Smooth muscle cell of the pulmonary artery (primary cell): ENCODE results near the gene USP28. TPM values are rescaled to one million over a fixed set of nuclear protein-coding genes. Genes with fewer than 3 reads are reported as not detected.

Experiments
- total RNA-seq: library from RNA; depleted of rRNA; stranded (reverse); fragments of >200 nt; gene quantifications from 2 replicates; pipeline ENCODE4 v1.2.3, GENCODE V29; 2014

The USP28 gene
- total RNA-seq: 34.3 and 38.1 TPM in 2 replicates

GRCh38 chr11:113875234-113876073 lies at the start of gene USP28:
USP28 (minus strand) TSS chr11:113875572; CDS start chr11:113875501, 71 bp downstream.

DNA sequence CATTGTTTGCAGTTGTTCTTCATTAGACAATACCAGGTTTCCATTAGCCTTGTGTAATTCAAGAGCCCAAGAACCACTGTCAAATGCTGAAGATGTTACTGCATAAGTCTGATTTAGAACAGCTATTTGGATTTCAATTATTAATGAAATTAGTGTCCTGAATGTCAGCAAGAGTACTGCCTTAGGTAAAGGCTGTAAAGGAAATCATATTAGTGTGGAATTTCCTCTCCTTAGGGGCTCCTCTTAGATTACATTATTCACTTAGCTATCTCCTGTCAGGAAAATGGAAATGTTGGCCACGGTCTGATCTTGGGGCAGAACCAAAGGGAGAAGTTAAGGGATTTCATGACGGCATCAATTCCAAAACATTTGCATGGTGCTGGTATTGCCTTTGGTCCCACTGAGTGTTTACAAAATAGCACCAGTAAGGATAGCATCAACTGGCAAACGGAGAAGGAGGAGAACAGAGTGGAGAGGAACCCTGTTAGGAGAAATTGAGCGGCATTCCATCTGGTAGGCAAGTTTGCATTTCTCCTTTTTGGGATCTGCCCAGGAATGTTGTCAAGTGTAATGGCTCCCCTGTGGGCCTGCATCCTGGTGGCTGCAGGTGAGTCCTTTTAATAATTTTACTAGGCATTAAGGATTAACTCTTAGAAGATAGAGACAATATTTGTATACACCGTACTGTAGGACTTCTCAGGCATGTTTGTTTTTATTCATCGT lies 29.2 kb upstream of the USP28 start, which contains the start of gene HTR3B:
TSS of gene HTR3B (plus strand) at position 418 of the 723 bp plus-strand sequence. CDS start at position 556, 138 bp downstream.

DNA sequence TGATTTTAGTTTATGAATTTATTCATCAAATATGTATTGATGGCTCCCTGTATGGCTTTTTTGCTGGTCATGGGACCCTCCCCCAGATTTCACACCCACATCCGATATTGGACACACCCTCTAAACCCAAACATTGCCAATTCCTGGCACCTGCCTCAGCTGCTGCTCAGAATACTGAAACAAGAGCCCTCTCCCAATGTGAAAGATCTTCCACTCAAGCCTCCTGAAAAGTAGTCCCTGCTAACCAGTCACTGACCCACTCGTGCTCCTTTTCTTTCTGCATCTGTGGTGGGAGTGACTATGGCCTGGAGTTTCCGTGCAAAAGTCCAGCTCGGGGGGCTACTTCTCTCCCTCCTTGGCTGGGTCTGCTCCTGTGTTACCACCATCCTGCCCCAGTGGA lies 95.9 kb downstream of the USP28 start, which contains the start of gene CLDN25:
TSS of gene CLDN25 (plus strand) at position 301 of the 400 bp plus-strand sequence. CDS start at position 301, 0 bp downstream.

GRCh38 chr11:113773416-113774173 lies 101.8 kb downstream of the USP28 start, which contains the start of gene ZW10:
ZW10 (minus strand) TSS chr11:113773692; CDS start chr11:113773666, 26 bp downstream.

Other genes starting within 250 kb of the USP28 start
- 0.07 TPM in 2 replicates for gene TMPRSS5, start 169.3 kb downstream of the USP28 start, total RNA-seq
- 15.1 and 19.0 TPM in 2 replicates for gene ZW10, start 101.9 kb downstream of the USP28 start, total RNA-seq
- not detected in 2 replicates for gene CLDN25, start 95.8 kb downstream of the USP28 start, total RNA-seq
- not detected in 2 replicates for gene HTR3B, start 29.2 kb upstream of the USP28 start, total RNA-seq
- gene HTR3A, start 99.5 kb upstream of the USP28 start, total RNA-seq: not detected in 2 replicates
- under 0.01 TPM in 1 of 2 replicates, not detected in the other for gene ZBTB16, start 184.1 kb upstream of the USP28 start, total RNA-seq